Bone marrow (tissue), 2 donors: ENCODE results near the gene KIF4B.
A peak's percentile ranks its signal among the peaks of the same experiment; 100 is the strongest.
"Not testable (repeated sequence)": the region's sequence is repeated elsewhere in the genome, so short reads cannot be mapped to it uniquely, and the experiment has no call there.

ENCODE experiments used
- DNase-seq, 2 donors: peaks; one replicate each; lab custom pipeline; 2025; lab: John Stamatoyannopoulos, UW

The KIF4B gene

GRCh38 chr5:155013526-155013925 lies at the start of gene KIF4B:
Gene KIF4B, plus strand, starts transcription at chr5:155013755. Its CDS starts 105 bp downstream, at chr5:155013860.
- DNase-seq, result no peak

DNA sequence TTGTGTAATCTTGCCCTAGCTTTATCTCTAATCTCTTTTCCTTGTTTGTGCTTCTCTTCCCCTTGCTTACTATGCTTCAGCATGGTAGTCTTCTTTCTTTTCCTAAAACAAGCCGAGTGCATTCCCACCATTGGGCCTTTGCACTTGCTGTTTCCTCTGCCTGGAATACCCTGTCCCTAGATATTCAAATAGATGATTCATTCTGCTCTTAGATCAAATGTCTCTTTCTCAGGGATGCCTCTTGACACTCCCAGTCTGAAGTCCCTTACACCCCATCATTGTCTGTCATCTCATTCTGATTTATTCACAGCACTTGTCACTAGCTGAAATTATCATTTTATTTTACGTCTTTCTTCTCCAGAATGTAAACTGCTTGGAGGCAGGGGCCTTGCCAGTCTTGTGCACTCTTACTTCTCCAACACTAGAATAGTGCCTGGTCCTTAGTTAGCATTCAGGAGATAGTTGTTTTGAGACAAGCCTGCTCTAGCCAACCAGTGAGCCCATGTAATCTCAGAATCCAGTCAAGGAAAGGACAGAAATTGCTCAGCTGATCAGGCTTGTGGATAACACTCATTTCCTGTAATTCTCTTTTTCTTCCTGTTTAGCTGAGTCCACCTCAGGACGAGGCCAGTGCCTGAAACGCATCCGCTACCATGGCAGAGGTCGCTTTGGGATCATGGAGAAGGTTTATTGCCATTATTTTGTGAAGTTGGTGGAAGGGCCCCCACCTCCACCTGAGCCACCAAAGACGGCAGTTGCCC lies 47.3 kb upstream of the KIF4B start:
- DNase-seq, result no peak

GRCh38 chr5:154966874-154967273 lies 46.7 kb upstream of the KIF4B start:
- no peak for DNase-seq

- DNase-seq, result no peak
These were observed 46.0 kb upstream of the KIF4B start for GRCh38 chr5:154967421-154968024.

GRCh38 chr5:154968953-154969352 lies 44.6 kb upstream of the KIF4B start:
- no peak for DNase-seq

GRCh38 chr5:154970759-154971158 lies 42.8 kb upstream of the KIF4B start:
- DNase-seq, result no peak

GRCh38 chr5:154971501-154971900 lies 42.1 kb upstream of the KIF4B start:
- no peak for DNase-seq

GRCh38 chr5:154972476-154973080 lies 41.0 kb upstream of the KIF4B start:
- DNase-seq, result no peak

- DNase-seq, result not testable (repeated sequence)
These were observed 37.5 kb upstream of the KIF4B start for GRCh38 chr5:154976082-154976481.

GRCh38 chr5:154977409-154977808 lies 36.1 kb upstream of the KIF4B start:
- no peak for DNase-seq

GRCh38 chr5:154978294-154978693 lies 35.3 kb upstream of the KIF4B start:
- DNase-seq, result not testable (repeated sequence)

DNA sequence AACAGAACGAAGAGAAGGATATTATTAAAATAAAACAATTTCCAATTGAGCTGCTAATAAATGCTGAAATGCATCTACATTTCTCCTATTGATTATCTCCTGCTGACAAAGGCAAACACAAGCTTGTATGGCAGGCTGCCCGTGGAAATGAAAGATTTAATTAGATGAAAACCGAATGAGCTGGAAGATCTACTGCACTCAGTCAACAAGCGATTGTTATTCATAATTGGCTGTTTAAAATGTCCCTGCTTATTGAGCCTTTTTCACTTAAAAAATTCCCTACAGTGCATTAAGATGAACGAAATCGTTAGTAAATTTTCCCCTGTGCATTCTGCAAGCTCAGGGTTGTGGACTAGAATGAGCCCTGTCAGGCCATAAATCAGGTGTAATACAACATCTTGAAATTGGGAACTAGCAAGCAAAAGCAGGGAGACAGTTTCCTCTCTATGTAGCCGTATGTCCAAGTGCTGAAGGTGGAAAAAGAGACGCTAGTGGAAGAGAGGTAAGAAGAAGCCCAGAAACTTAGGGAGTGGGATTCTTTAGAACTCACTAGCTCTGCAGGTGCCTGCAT lies 28.5 kb upstream of the KIF4B start:
- DNase-seq, result no peak

DNA sequence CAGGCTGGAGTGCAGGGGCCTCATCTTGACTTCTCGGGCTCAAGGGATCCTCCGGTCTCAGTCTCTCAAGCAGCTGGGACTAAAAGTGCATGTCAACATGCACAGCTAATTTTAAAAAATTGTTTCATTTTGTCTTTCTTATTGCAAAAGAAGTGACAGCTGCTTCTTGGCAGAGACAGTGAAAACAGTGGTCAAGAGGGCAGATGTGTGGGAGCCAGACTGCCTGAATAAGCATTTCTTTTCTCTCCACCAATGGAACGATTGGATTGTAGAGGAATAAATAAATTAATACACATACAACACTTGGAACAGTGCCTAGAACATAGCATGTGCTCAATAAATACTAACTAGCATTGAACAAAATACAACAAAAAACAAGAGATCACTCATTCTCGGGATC lies 27.4 kb upstream of the KIF4B start:
- DNase-seq, result no peak

GRCh38 chr5:154989626-154990025 lies 23.9 kb upstream of the KIF4B start:
- no peak for DNase-seq

- no peak for DNase-seq
These were observed 20.1 kb upstream of the KIF4B start for GRCh38 chr5:154993461-154993860.

- no peak for DNase-seq
These were observed 17.9 kb upstream of the KIF4B start for GRCh38 chr5:154995679-154996078.

- DNase-seq, result no peak
These were observed 15.8 kb upstream of the KIF4B start for GRCh38 chr5:154997746-154998145.

DNA sequence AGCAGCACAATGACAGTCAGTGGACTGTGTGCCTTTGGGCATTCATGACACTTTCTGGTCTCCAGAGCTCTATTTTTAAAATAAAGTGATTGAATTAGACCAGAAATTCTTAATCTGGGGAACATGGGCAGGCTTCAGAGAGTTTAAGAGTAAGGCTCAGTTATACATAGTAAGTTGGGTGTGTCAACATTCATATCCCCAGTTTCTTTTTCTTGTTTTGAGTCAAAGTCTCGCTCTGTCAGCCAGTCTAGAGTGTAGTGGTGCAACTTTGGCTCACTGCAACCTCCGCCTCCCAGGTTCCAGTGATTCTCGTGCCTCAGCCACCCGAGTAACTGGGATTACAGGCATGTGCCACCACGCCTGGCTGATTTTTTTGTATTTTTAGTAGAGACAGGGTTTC lies 13.7 kb upstream of the KIF4B start:
- DNase-seq, result no peak

DNA sequence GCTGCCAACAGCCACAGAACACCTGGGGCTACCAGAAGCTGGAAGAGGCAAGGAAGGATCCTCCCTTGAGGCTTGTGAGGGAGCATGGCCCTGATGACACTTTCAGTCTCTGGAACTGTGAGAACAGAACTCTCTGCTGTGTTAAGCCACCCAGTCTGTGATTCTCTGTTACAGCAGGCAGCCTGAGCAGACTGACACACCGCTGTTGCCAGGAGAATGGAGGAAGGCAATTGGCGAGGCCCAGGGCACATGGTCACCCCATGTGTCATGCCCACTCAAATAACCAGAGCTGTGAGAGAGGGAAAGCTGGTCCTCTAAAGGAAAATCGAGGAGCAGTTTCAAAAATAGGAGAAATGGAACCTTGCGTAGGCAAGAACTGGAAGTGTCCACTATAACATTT lies 12.0 kb upstream of the KIF4B start:
- DNase-seq, result no peak

- not testable (repeated sequence) for DNase-seq
These were observed 10.8 kb upstream of the KIF4B start for GRCh38 chr5:155002722-155003121.

DNA sequence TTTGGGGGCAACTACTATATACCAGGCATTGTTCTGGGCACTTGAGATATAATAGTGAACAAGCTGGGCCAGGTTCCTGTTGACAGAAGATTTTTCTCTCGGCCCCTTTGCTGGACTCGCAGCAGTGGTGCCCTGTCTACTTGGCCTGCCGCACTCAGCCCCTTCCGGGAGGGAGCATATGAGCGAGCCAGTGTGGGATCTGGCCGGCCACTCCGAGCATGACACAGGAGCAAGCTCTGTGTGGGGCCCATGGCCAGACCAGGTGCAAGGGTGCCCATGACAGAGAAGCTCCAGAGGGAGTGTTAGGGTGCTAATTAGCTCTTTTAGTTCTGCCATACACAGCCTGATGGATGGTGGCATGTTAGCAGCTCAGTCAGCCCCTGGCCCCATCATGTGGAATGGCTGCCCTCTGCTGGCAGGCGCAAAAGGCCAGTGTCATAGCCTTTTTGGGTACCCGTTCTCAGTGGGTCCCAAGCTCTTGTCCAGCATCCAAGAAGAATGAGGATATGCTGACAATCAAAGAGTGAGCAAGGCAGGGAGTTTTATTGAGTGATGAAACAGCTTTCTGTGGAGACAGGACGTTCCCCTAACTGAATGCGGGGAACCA lies 9.3 kb upstream of the KIF4B start:
- peak in 1 of 2 donors; percentile 2 for DNase-seq

- not testable (repeated sequence) for DNase-seq
These were observed 7.3 kb upstream of the KIF4B start for GRCh38 chr5:155006265-155006664.

DNA sequence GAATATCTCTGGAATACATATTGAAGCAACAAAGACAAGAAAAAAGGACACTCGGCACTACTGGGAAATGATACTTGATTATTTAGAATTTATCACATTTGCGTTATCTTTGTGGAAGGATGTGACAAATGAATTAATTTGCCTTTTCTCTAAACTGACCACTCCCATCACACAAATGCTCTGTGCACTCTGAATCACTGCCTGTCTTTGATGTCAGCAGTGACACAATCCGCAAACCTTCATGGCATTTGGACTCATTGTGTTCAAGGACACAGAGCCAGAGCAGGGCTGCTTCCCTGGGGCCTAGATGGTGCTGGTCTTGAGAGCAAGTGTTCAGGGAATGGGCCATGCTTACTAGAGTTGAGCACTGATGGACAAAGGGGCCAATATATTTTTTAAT lies 4.9 kb upstream of the KIF4B start:
- DNase-seq, result no peak
